ENCODE data around the gene SLC2A9. TPM values are rescaled to one million over a fixed set of nuclear protein-coding genes. Genes with fewer than 3 reads are reported as not detected.

SLC2A9 gene
- total and polyA plus RNA-seq, 2 of the 8 experiments (the other 6 are each of a cell fraction or from before 2014, with no cell fraction given) = 0.20 to 0.26 TPM

DNA sequence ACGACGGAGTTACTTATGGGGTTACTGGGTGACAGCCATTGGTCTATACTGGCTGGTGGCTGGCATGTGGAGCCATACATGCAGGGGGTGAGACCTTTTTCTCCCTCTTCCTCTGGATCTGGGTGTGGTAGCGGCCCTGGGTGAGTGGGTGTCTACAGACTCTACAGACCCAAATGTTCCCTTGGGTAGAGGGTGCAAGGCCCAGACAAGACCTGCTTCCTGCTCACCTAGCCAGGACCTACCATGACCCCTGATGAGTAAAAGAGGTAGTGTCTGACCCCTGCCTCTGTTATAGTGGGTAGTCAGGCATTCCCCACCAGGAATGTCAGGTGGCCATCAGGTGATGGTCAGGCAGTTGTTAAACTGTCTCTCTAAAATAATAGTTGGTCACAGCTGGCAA is 66.8 kb downstream of the SLC2A9 start:
- Histone ChIP-seq H3K14ac (ENCODE audit: insufficient read length) (no peak overlapping the region), H3K4ac (replicated peaks; ENCODE audit: insufficient read length, low read depth, low read length) (no peak overlapping the region), H2BK15ac (ENCODE audit: low read length) (no peak overlapping the region), H3K27ac (ENCODE audit: low read depth, low read length) (no peak overlapping the region), H3K9me3 (ENCODE audit: insufficient read depth in 2 of 2, low read depth in 1 of 2, low read length in 1 of 2) (no peaks in the 10 kb centered on the region), H3K4me2 (ENCODE audit: insufficient read depth in 1 of 2, low read depth in 2 of 2, low read length in 2 of 2) (no peak overlapping the region), H4K20me1 (replicated peaks in 1 of 2; ENCODE audit: control insufficient read depth in 1 of 2, insufficient read depth in 2 of 2, low read length in 2 of 2) (no peaks in the 10 kb centered on the region), H3K4me3 (ENCODE audit: extremely low read depth in 1 of 4, insufficient read depth in 2 of 4, low read depth in 3 of 4, low read length in 4 of 4) (no peak overlapping the region), H2BK20ac (ENCODE audit: low read length) (no peak overlapping the region), H4K5ac (ENCODE audit: insufficient read length, low read depth, low read length) (no peak overlapping the region), H2AK5ac (ENCODE audit: low read depth, low read length) (no peak overlapping the region), H3K4me1 (replicated peaks in 1 of 4; ENCODE audit: control insufficient read depth in 3 of 4, insufficient read depth in 4 of 4, low read length in 3 of 4) (peaks cover 0 to 4% (median 0%) of the 10 kb centered on the region in 4 experiments; a peak in 1 of 7 replicates), H3K18ac (ENCODE audit: extremely low read depth, low read length) (no peak overlapping the region), H4K8ac (ENCODE audit: extremely low read depth, insufficient read depth, low read length) (no peak overlapping the region), H3K56ac (replicated peaks; ENCODE audit: insufficient read length, low read depth, low read length) (no peak overlapping the region), H2BK12ac (ENCODE audit: low read depth, low read length) (no peak overlapping the region), H2AFZ (ENCODE audit: low read length) (no peak overlapping the region), H3K79me2 (ENCODE audit: control insufficient read depth in 1 of 2, insufficient read depth in 2 of 2, low read length in 2 of 2) (no peaks in the 10 kb centered on the region), H3K23me2 (ENCODE audit: low read depth, low read length) (no peaks in the 10 kb centered on the region), H3K9ac (replicated peaks in 1 of 4; ENCODE audit: extremely low read depth in 1 of 4, low read depth in 3 of 4, low read length in 3 of 4) (no peak overlapping the region), H2BK5ac (ENCODE audit: low read depth, low read length) (no peak overlapping the region), H3K79me1 (ENCODE audit: low read depth, low read length) (no peaks in the 10 kb centered on the region), H4K91ac (replicated peaks; ENCODE audit: insufficient read length, low read length) (no peak overlapping the region), H2BK120ac (replicated peaks; ENCODE audit: low read depth, low read length) (no peak overlapping the region), H3K23ac (ENCODE audit: insufficient read length) (no peak overlapping the region), H3K27me3 (replicated peaks in 1 of 4; ENCODE audit: control insufficient read depth in 3 of 4, extremely low read depth in 1 of 4, insufficient read depth in 3 of 4, low read length in 3 of 4) (no peaks in the 10 kb centered on the region), H3K36me3 (ENCODE audit: control insufficient read depth in 2 of 4, insufficient read depth in 4 of 4, low read length in 3 of 4) (no peaks in the 10 kb centered on the region)
- FAIRE-seq (no peak), DNase-seq (ENCODE audit: low read depth in 1 of 2, low spot score in 2 of 2) (no peak)
- 82% methylated on average over 3 of the region's 3 CpGs; no CpG with 5 or more reads in 1 of the 2 experiments for WGBS, 2 experiments (ENCODE audit: extremely low coverage in 1 of 2, insufficient coverage in 1 of 2, insufficient read length in 1 of 2, insufficient replicate concordance in 2 of 2, low coverage in 1 of 2, low lambda C conversion rate in 2 of 2, missing lambda C conversion rate in 1 of 2)
- ChIA-PET CTCF (ENCODE audit: partially characterized antibody) (no interaction called here), POLR2A (ENCODE audit: partially characterized antibody) (no interaction called here)
- TF ChIP-seq, protein P1, sequence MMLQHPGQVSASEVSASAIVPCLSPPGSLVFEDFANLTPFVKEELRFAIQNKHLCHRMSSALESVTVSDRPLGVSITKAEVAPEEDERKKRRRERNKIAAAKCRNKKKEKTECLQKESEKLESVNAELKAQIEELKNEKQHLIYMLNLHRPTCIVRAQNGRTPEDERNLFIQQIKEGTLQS (IDR thresholded peaks at IDR 0.05; ENCODE audit: insufficient read depth, low read depth, low read length) = no peak
- TF ChIP-seq TBP (IDR thresholded peaks at IDR 0.05; ENCODE audit: low read depth, low read length) (no peak), RFX5 (IDR thresholded peaks at IDR 0.05; ENCODE audit: borderline replicate concordance, low read depth, low read length) (no peak), KDM4A (IDR thresholded peaks at IDR 0.05; ENCODE audit: low read depth, low read length, severe bottlenecking) (no peak), BACH1 (IDR thresholded peaks at IDR 0.05; ENCODE audit: low read length) (no peak), FOSL1 (IDR thresholded peaks at IDR 0.05; ENCODE audit: insufficient read depth, low read depth, low read length) (no peak)
